Stomach (tissue), 9 donors: ENCODE measurements around the gene SRSF8. TPM values are rescaled to one million over a fixed set of nuclear protein-coding genes. Genes with fewer than 3 reads are reported as not detected.
A peak's percentile ranks its signal among the peaks of the same experiment; 100 is the strongest.

Experiments
- DNase-seq, 2 donors: peaks; one replicate each; pipeline versions ENCODE4 v3.0.0 to v3.0.0-alpha.2; 2013 to 2019
- H3K27ac ChIP-seq, 5 donors: fragments of 200-600 bp in 4 of 5; sonication (generic) in 4 of 5; one replicate each; pipeline ENCODE4 v1.5.1; 2013 to 2019; ENCODE audit warnings: mild to moderate bottlenecking in 1 of 5, moderate library complexity in 1 of 5
- H3K27me3 ChIP-seq, 3 donors: fragments of 200-600 bp; sonication (generic); one replicate each; pipeline ENCODE4 v1.5.1; 2017 to 2019; ENCODE audit warnings: mixed run types in 1 of 3
- H3K36me3 ChIP-seq, 4 donors: fragments of 200-600 bp; sonication (generic); 1 replicate in 3 of 4; 2 replicates in 1 of 4; pipeline ENCODE4 v1.5.1; 2016 to 2019
- H3K4me1 ChIP-seq, 4 donors: fragments of 200-600 bp; sonication (generic); one replicate each; pipeline ENCODE4 v1.5.1; 2016 to 2019
- H3K4me3 ChIP-seq, 4 donors: fragments of 200-600 bp; sonication (generic) in 3 of 4; one replicate each; pipeline ENCODE4 v1.5.1; 2016 to 2019; ENCODE audit warnings: mild to moderate bottlenecking in 1 of 4
- H3K9me3 ChIP-seq, 4 donors: fragments of 200-600 bp; sonication (generic); one replicate each; pipeline ENCODE4 v1.5.1; 2016 to 2019
- EP300 ChIP-seq: sonication (generic); formaldehyde crosslinking; IDR thresholded peaks from one replicate; pipeline ENCODE4 v1.6.1; 2017; ENCODE audit warnings: antibody characterized with exemption
- POLR2A ChIP-seq, 4 donors: fragments of 450-650 bp; IDR thresholded peaks; one replicate each; pipeline ENCODE4 v1.6.1; 2016; ENCODE audit warnings: antibody characterized with exemption in 4 of 4, control low read depth in 2 of 4, mild to moderate bottlenecking in 1 of 4, moderate library complexity in 1 of 4
- POLR2AphosphoS5 ChIP-seq, 3 donors: sonication (generic); formaldehyde crosslinking; IDR thresholded peaks; one replicate each; pipeline ENCODE4 v1.6.1; 2016; ENCODE audit warnings: antibody characterized with exemption in 3 of 3
- WGBS, 5 donors: extraction: QIAGEN DNeasy Blood & Tissue Kit in 3 of 5; methylation state at CpG; one replicate each; pipeline versions ENCODE4 v1.1.5 to v1.1.7; 2013 to 2018; 5-methylcytosine and 5-hydroxymethylcytosine counted together
- intact Hi-C: fragments of 100-400 bp; cut with DNase I; formaldehyde crosslinking; loops from one replicate; pipeline ENCODE4 v1.15.1; 2023; ENCODE audit warnings: low total_unique reads
- polyA plus RNA-seq, 3 donors: library from polyadenylated mRNA; stranded (reverse); fragments of 200-250 nt; gene quantifications; one replicate each; pipeline ENCODE4 v1.2.3, GENCODE V29; 2013
- total RNA-seq, 5 donors: library from RNA; depleted of rRNA; stranded (reverse); fragments of >200 nt; gene quantifications; one replicate each; pipeline versions ENCODE4 v1.1.0 to v1.2.3, GENCODE V29; 2014 to 2016
- TF ChIP-seq, protein P1 (sequence below), 7 experiments: fragments of 450-650 bp in 4 of 7; fragments of 200-600 bp in 3 of 7; sonication (generic) in 3 of 7; IDR thresholded peaks; one replicate each; pipeline ENCODE4 v1.5.1; 2016 to 2019; ENCODE audit warnings: antibody characterized with exemption in 7 of 7, control low read depth in 2 of 7, mild to moderate bottlenecking in 1 of 7
- donor health status: healthy with polysubstance abuse.
- donor health status: Bipolar disorder and iron deficiency.
- donor health status: healthy.

The SRSF8 gene
- total and polyA plus RNA-seq, 8 donors, result 10.7 to 39.6 (median 29.3) TPM

DNA sequence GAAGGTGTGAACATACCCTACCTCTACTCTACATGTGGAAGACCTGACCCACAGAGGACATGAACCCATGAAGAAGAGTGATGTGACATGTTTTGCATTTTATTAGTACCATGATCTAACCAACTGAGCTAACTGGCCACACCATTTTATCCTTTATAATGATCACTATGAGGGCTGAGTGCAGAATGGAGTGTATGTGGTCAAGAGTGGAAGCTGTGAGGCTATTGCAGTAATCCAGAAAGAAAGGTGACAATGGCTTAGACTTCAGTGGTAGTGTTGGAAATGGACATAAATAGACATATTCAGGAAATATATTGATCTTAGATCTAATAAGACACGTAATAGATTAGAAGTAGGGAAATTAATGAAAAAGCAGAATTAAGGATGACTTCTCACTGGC, 3.8 kb downstream of the SRSF8 start:
- no peaks in the 10 kb centered on the region for H3K27me3 ChIP-seq
- H3K4me3 ChIP-seq, result no peak overlapping the region
- peaks cover 0 to 5% (median 2%) of the 10 kb centered on the region in 4 donors for H3K36me3 ChIP-seq
- no peak for DNase-seq
- 86 to 96% (median 88%) methylated on average over 1 of the region's 1 CpG for WGBS, 5 donors
- H3K4me1 ChIP-seq, result peaks cover 20 to 48% (median 37%) of the 10 kb centered on the region in 4 donors
- TF ChIP-seq, protein P1, sequence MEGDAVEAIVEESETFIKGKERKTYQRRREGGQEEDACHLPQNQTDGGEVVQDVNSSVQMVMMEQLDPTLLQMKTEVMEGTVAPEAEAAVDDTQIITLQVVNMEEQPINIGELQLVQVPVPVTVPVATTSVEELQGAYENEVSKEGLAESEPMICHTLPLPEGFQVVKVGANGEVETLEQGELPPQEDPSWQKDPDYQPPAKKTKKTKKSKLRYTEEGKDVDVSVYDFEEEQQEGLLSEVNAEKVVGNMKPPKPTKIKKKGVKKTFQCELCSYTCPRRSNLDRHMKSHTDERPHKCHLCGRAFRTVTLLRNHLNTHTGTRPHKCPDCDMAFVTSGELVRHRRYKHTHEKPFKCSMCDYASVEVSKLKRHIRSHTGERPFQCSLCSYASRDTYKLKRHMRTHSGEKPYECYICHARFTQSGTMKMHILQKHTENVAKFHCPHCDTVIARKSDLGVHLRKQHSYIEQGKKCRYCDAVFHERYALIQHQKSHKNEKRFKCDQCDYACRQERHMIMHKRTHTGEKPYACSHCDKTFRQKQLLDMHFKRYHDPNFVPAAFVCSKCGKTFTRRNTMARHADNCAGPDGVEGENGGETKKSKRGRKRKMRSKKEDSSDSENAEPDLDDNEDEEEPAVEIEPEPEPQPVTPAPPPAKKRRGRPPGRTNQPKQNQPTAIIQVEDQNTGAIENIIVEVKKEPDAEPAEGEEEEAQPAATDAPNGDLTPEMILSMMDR (IDR thresholded peaks at IDR 0.05), result no peak
- no peak for TF ChIP-seq POLR2A (IDR thresholded peaks at IDR 0.05)
- TF ChIP-seq EP300, result no peak
- H3K27ac ChIP-seq, result no peak overlapping the region
- no peaks in the 10 kb centered on the region for H3K9me3 ChIP-seq
- intact Hi-C loops, result no loop called here

DNA sequence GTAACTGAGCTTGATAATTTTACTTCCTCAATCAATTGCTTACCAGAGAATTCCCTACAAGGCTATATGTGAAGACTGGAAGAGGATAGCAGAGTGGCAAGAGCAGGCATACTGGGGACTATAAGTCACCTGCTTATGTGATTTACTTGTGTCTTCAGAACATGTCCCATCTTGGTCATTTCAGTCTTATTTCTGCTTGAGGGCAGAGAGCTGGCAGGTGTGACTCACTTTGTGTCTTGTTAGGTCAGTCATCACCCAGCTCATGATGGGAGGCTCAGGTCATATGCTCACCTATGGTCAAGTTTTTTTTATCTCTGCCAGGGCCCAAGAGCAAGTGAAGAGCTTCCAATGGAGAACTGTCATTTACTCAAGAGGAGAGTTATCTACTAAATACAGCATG, 6.2 kb downstream of the SRSF8 start:
- H3K4me1 ChIP-seq, result peaks cover 27 to 59% (median 48%) of the 10 kb centered on the region in 4 donors
- H3K36me3 ChIP-seq, result peaks cover 0 to 5% (median 2%) of the 10 kb centered on the region in 4 donors
- intact Hi-C loops, result no loop called here
- no peak for DNase-seq
- H3K9me3 ChIP-seq, result no peaks in the 10 kb centered on the region
- no peak overlapping the region for H3K4me3 ChIP-seq
- no peak for TF ChIP-seq POLR2AphosphoS5 (IDR thresholded peaks at IDR 0.05)
- TF ChIP-seq, protein P1 (IDR thresholded peaks at IDR 0.05), result no peak
- no peak for TF ChIP-seq POLR2A (IDR thresholded peaks at IDR 0.05)
- no peak for TF ChIP-seq EP300
- no peak overlapping the region for H3K27ac ChIP-seq
- H3K27me3 ChIP-seq, result no peaks in the 10 kb centered on the region

DNA sequence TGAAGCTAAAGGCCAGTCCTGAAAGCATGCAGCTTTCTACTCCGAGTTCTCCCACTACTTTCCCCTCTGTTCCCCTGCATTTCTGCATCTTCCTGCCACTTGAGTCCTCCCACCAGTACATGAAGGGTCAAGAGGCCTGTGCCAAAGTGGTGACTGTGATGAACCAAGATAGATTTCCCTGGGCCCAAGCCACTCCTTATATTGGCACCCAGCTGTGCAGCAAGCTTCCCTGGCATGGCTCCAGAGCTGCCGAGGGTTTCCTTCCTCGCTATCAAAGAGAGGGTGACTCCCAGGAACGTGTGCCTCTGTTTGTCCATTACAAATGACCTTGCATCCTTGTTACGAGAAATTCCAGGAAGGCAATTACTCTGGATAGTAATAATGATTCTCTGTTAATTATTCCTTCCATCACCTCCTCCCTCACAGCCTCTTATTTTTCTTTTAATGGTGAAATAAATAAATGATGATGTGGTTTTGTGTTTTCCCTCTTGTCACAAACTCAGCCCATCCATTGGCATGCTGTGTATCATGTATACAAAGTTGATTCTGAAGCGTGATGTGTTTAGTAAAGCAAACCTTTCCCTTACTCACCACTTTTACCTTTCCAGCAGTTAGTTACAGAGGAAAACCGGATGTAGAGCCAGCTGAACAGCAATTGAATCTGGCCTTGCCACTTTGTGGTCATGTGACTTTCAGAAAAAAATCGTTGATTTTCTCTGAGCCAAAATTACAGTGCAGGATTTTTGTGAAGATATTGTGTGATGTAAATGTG, 8.3 kb downstream of the SRSF8 start:
- Histone ChIP-seq H3K4me1 (peaks cover 21 to 45% (median 35%) of the 10 kb centered on the region in 4 donors), H3K27me3 (no peaks in the 10 kb centered on the region), H3K36me3 (peaks cover 0 to 5% (median 2%) of the 10 kb centered on the region in 4 donors), H3K27ac (peak overlapping the region; percentile 4 to 77 (median 47)), H3K4me3 (no peak overlapping the region), H3K9me3 (no peaks in the 10 kb centered on the region)
- peak; percentile 78 to 86 for DNase-seq
- 20 to 27% (median 22%) methylated on average over 8 of the region's 8 CpGs for WGBS, 5 donors
- intact Hi-C loops, result no loop called here
- TF ChIP-seq POLR2A (IDR thresholded peaks at IDR 0.05), result no peak
- TF ChIP-seq EP300, result no peak
- peak in 1 of 3 donors; percentile 51 for TF ChIP-seq POLR2AphosphoS5 (IDR thresholded peaks at IDR 0.05)

DNA sequence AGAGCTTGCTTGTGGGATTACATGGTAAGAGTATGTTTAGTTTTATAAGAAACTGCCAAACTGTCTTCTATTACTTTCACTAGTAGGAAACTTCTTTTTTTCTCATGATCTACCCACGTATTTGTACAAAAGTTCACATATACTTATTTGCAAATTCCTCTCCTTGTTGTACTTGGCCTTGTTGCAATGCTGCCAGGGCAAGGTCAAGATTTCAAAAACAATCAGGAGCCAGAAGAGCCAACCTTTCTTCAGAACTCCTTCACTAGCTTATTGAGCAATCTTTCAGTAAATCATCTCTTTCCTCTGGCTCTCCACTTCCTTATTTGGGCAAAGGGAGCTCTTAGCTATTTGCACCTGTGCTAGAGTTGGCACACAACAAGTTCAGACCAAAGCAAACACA, 9.7 kb downstream of the SRSF8 start:
- Histone ChIP-seq H3K27ac (peak overlapping the region in 3 of 5 donors; percentile 52 to 77 (median 54)), H3K9me3 (no peaks in the 10 kb centered on the region), H3K4me1 (peaks cover 19 to 31% (median 26%) of the 10 kb centered on the region in 4 donors), H3K27me3 (no peaks in the 10 kb centered on the region), H3K36me3 (no peaks in the 10 kb centered on the region), H3K4me3 (no peak overlapping the region)
- WGBS, 5 donors, result 3 to 15% (median 11%) methylated on average over 1 of the region's 1 CpG
- intact Hi-C loops, result no loop called here
- peak; percentile 22 to 55 (median 44) for TF ChIP-seq POLR2AphosphoS5 (IDR thresholded peaks at IDR 0.05)
- TF ChIP-seq, protein P1 (IDR thresholded peaks at IDR 0.05), result no peak
- DNase-seq, result peak; percentile 39 to 67

DNA sequence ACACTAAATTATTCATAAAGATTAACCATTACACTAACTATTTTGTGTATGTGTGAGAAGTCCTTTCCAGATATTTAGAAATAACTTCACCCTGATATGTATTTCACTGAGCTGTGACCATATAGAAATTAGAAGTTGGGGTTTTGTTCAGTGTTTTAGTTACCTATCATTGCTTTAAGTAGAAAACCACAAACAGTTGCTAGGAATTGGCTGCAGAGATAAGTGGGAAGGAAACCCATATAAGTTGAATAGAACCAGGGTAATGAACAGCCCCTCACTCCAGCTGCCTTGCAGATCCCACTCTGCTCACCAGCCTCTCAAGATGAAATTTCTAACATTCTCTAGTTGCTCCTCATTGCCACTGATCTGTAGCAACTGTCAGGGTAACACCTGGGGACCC, 10.3 kb downstream of the SRSF8 start:
- intact Hi-C loops, result no loop called here
- no peak overlapping the region for H3K4me3 ChIP-seq
- peaks cover 19 to 31% (median 26%) of the 10 kb centered on the region in 4 donors for H3K4me1 ChIP-seq
- H3K27ac ChIP-seq, result peak overlapping the region in 1 of 5 donors; percentile 77
- no peaks in the 10 kb centered on the region for H3K9me3 ChIP-seq
- no peak for DNase-seq
- TF ChIP-seq POLR2A (IDR thresholded peaks at IDR 0.05) (no peak), EP300 (no peak), POLR2AphosphoS5 (IDR thresholded peaks at IDR 0.05) (no peak)
- TF ChIP-seq, protein P1 (IDR thresholded peaks at IDR 0.05), result no peak
- no peaks in the 10 kb centered on the region for H3K36me3 ChIP-seq
- no peaks in the 10 kb centered on the region for H3K27me3 ChIP-seq
